NCI-H2227 treated with DMSO at 0.1 percent for 48 hours (cell line): ENCODE results near the gene ECE1.

Experiments
- DNase-seq: peaks from one replicate; lab custom pipeline; 2025; lab: John Stamatoyannopoulos, UW

The ECE1 gene

GRCh38 chr1:21308330-21308729 lies 18.1 kb upstream of the ECE1 start:
- DNase-seq, result no peak

GRCh38 chr1:21307663-21308305 lies 17.5 kb upstream of the ECE1 start:
- DNase-seq, result no peak

- DNase-seq, result no peak
Observed at GRCh38 chr1:21307210-21307609, 16.9 kb upstream of the ECE1 start.

GRCh38 chr1:21305900-21306189 lies 15.6 kb upstream of the ECE1 start:
- no peak for DNase-seq

GRCh38 chr1:21305155-21305899 lies 15.1 kb upstream of the ECE1 start:
- no peak for DNase-seq

GRCh38 chr1:21304488-21304887 lies 14.2 kb upstream of the ECE1 start:
- no peak for DNase-seq

GRCh38 chr1:21302747-21303715 lies 12.8 kb upstream of the ECE1 start:
- no peak for DNase-seq

- no peak for DNase-seq
Observed at GRCh38 chr1:21301794-21302440, 11.7 kb upstream of the ECE1 start.

GRCh38 chr1:21300774-21301173 lies 10.5 kb upstream of the ECE1 start:
- DNase-seq, result no peak

- DNase-seq, result no peak
Observed at GRCh38 chr1:21299780-21300395, 9.6 kb upstream of the ECE1 start.

- DNase-seq, result no peak
Observed at GRCh38 chr1:21298981-21299391, 8.7 kb upstream of the ECE1 start.

GRCh38 chr1:21297975-21298374 lies 7.7 kb upstream of the ECE1 start:
- DNase-seq, result no peak

GRCh38 chr1:21296509-21297354 lies 6.5 kb upstream of the ECE1 start:
- DNase-seq, result no peak

GRCh38 chr1:21295545-21295944 lies 5.3 kb upstream of the ECE1 start:
- no peak for DNase-seq

GRCh38 chr1:21295002-21295401 lies 4.7 kb upstream of the ECE1 start:
- no peak for DNase-seq

- DNase-seq, result no peak
Observed at GRCh38 chr1:21294266-21294989, 4.2 kb upstream of the ECE1 start.

GRCh38 chr1:21293537-21294265 lies 3.4 kb upstream of the ECE1 start:
- DNase-seq, result no peak

- no peak for DNase-seq
Observed at GRCh38 chr1:21292984-21293536, 2.8 kb upstream of the ECE1 start.

- DNase-seq, result no peak
Observed at GRCh38 chr1:21292503-21292983, 2.3 kb upstream of the ECE1 start.
